ENCODE data around the gene CDKN1A.
"Not testable (repeated sequence)": the region's sequence is repeated elsewhere in the genome, so short reads cannot be mapped to it uniquely, and the experiment has no call there.

CDKN1A gene

GRCh38 chr6:36721369-36722140 lies 43.0 kb downstream of the CDKN1A start:
- no peak for DNase-seq (ENCODE audit: low read depth)

DNA sequence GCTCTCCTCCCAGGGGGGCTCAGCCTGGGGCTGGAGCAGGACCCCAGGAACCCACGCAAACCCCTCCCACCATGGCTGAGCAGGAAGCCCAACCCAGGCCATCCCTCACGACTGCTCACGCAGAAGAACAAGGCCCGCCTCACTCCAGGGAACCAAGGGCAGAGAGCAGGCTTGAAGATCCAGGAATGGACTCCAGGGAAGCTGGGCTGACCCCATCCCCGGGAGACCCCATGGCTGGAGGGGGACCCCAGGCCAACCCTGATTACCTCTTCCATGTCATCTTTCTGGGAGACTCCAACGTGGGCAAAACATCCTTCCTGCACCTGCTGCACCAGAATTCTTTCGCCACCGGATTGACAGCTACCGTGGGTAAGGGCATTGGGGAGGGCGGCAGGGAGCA lies 43.9 kb downstream of the CDKN1A start:
- no peak for DNase-seq (ENCODE audit: low read depth)

- DNase-seq (ENCODE audit: low read depth) = no peak
These were observed 44.4 kb downstream of the CDKN1A start for GRCh38 chr6:36722879-36723278.

DNA sequence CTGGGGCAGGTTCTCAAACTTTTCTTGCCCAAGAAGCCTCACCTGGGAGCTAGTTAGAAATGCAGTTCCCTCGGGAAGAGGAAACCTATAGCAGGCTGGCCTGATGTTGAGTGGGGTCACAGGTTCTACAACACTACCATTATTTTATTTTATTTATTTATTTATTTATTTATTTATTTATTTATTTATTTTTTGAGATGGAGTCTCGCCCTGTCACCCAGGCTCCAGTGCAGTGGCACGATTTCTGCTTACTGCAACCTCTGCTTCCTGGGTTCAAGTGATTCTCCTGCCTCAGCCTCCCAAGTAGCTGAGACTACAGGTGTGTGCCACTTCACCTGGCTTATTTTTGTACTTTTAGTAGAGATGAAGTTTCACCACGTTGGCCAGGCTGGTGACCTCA lies 45.5 kb downstream of the CDKN1A start:
- not testable (repeated sequence) for DNase-seq (ENCODE audit: low read depth)

- DNase-seq (ENCODE audit: low read depth) = peak; percentile 33
These were observed 46.2 kb downstream of the CDKN1A start for GRCh38 chr6:36724514-36725390.

GRCh38 chr6:36725581-36725980 lies 47.1 kb downstream of the CDKN1A start:
- no peak for DNase-seq (ENCODE audit: low read depth)

DNA sequence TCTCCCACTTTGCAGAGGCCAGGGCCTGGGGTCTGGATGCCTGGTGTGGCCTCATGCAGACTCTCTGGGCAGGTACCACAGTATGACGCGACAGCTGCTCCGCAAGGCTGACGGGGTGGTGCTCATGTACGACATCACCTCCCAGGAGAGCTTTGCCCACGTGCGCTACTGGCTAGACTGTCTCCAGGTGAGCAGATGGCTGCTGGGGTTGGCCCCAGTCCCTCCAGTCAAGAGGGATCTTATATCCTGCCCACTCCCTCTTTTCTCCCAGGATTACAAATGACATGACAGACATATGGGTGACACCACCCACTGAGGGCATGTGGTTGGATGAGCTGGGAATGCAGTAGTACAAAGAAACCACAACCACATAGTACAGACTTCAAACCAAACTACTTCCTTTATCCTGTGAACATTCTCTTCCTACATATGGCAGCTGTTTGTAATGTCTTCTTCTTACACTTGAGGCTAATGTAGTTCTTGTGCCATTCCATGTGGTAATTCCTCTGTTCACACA lies 49.0 kb downstream of the CDKN1A start:
- no peak for DNase-seq (ENCODE audit: low read depth)

DNA sequence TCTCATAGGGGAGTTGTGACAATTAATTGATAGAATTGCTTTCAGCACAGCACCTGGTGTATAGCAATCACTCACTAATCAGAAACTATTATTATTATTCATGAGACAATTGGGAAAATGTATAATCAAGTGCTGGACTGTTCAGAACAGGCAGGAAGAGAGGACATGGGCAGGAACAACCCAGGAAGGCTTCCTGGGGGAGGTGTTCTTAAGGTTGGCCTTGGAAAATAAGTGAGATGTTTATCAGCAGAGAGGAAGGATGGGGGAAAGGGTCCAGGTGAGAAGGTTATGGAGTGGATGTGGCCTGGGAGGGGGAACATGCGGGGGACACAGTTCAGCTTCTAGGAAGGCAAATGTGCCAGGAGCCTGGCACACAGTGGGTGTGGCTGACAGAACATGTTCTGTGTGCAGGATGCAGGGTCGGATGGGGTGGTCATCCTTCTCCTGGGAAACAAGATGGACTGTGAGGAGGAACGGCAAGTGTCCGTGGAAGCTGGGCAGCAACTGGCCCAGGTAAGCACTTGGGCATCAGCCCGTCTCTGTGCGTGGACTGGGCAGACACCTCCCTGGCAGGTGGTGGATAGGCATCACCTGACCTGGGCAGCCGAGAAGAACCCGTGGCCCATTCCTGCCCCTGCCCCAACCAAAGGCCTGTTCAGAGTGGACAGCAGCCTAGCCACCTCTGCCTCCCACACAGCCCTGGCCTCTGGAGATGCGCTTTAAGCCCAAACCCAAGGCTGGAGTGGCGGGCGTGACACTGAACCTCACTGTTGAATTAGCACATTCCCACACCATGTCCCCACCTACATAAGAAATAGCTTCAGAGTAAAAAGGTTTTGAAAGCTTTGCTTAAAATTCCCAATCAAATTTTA lies 50.0 kb downstream of the CDKN1A start:
- DNase-seq (ENCODE audit: low read depth) = no peak

DNA sequence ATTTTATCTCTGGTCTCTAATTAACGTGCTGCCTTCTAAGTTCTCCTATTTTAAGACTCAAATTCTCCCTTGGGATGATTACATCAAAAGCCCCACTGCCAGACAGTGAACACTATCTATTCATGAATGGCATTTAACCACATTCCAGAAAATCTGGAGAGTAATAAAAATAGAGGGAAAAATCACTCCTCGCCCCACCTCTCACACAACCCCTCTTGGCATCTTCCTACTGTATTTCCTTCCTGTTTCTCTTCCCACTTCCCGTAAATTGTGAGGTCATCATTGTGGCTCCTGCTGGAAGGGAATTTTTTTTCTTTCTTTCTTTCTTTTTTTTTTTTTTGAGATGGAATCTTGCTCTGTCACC lies 50.6 kb downstream of the CDKN1A start:
- peak; percentile 25 for DNase-seq (ENCODE audit: low read depth)

- no peak for DNase-seq (ENCODE audit: low read depth)
These were observed 52.2 kb downstream of the CDKN1A start for GRCh38 chr6:36730424-36731380.

GRCh38 chr6:36731622-36732310 lies 53.3 kb downstream of the CDKN1A start:
- no peak for DNase-seq (ENCODE audit: low read depth)

DNA sequence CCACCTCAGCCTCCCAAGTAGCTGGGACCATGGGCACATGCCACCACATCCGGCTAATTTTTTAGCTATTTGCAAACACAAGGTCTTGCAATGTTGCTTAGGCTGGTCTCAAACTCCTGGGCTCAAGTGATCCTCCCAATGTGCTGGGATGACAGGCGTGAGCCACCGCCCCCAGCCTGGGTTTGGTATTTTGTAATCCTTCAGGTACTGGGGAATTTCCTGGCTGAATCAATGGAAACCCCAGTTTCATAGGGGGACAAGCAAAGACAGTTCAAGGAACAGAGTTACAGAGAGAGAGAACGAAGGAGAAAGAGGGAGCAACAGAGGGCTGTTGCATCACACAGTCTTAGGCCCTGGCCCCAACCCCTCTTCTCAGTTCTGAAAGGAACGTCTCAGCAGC lies 54.8 kb downstream of the CDKN1A start:
- DNase-seq (ENCODE audit: low read depth) = no peak

GRCh38 chr6:36734486-36735060 lies 56.1 kb downstream of the CDKN1A start:
- DNase-seq (ENCODE audit: low read depth) = no peak

DNA sequence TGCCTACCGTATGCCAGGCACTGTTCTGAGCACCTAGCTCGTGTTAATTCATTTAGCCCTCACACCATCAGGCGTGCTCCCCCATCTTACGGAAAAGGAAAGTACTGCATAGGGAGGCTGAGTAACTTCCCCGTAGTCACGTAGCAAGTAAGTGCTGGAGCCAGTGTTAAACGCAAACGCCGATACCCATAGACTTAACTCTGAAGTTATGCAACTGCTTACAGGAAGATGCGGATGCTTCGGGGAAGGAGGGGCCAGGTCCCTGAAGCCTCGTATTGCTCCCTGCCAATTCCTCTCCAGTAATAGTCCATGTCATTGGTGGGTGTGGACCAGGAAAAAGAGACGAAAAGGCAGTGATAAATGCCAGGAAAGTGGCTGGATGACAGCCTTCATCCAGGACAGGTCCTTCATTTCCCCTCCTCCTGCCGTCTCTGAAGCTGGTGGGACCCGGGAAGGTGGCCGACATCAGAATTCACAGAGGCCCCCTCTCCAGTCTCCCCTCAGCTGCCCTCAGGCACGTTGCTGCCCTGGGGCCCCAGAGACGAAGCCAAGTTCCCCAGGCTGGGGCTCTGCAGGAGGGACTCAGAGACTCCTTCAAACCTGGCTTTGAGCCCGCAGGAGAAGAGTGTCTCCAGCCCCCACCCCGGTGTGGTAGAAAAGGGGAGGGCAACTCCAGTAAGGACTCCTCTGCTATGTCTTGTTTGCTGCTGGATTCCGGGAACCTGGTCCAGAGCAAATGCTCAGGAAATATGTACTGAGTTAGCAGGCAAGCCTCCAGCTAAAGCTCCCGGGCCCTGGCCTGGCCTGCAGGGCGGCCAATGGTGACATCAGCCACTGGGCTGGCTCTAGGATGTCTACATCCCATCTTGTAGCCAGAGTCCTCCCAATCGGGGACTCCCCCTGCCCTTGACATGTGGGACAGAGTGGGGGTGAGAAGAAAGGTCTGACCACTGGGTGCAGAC lies 56.9 kb downstream of the CDKN1A start:
- peak; percentile 95 for DNase-seq (ENCODE audit: low read depth)
